GM20431 (cell line): ENCODE data around the gene FOXP2.
"Not testable (repeated sequence)": the region's sequence is repeated elsewhere in the genome, so short reads cannot be mapped to it uniquely, and the experiment has no call there.

ENCODE experiments used
- in situ Hi-C: fragments of 300-500 bp; cut with MseI, MboI; formaldehyde crosslinking; loops from one replicate; pipeline ENCODE4 v1.15.0; 2020; ENCODE audit warnings: low sequenced_read_pairs; ENCODE audit not compliant: unreplicated experiment

FOXP2 gene

DNA sequence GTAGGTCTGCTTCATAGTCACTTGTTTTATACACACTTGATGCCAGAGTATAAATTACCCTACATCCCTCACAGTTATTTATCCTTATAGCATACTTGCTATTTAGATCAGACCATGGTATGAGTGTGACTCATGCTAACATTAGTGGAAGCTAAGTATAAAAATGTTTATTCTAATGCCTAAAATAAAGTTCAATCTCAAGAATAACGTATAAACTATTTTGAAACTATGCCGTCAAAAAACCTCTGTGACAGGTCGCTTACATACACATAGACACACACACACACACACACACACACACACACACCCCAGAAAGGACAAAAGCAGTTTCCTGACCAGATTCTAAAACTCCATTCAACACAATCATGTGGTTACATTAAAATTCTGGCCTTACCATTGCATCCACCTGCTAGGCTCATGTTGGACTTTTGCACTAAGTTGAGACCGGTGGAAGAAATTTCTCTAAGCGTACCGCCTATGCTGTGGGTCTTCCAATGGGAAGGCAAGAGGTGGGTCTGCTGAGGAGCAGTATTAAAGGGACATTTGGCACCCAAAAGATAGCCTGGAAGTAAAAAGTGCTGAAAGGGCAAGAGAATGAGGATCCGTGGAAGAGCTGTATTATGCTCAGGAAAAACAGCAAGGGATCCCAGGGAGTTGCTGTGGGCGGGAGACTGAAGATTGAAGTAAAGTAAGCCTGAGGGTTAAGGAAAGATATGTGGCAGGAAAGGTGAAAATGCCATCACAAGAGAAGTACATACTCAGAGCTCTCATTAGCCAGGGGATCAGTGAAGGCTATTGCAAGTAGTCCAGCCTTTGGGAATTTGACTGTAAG lies 5.0 kb downstream of the FOXP2 start:
- in situ Hi-C loops: no loop called here

DNA sequence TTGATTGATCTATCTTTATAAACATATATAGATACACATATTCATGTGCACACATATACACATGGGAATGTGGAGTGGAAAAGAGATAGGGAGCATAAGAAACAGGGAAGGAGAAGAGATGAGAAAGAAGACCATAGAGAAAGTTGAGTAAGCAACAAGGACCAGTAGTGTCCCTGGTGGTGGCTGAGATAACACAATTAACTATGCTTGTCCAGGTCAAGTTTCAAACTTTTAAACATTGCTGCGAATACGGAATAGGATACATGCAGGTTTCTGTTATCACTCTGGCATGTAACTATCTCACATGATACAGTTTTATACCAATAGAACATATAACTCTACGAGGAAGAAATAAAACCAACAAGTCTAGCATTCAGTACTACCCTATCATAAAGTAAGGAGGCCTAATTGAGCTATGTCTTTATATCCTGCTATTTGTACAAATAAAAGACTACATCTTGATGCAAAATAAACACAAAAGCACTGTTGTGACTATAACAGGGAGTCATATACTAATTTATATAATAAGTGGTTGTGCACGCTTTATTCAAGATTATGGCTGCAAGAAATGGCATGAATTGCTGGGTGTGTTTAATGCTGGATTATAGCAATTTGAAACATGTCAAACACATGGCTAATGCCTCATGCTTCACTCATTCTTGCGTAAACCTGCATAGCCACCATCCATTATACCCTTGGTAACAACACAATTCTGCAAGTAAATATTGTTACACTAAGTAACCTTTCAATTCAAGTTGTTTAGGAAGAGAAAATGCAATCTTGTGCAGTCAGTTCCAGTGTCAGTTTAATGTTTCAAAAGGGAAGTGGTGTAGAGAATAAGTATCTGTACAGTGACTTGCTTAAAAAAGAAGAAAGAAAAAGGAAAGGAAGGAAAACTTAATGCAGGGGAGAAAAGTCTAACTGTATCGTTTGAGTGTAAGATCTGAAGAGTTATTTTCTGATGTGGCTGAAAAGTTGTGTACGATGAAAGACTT lies 8.2 kb downstream of the FOXP2 start:
- in situ Hi-C loops: no loop called here

DNA sequence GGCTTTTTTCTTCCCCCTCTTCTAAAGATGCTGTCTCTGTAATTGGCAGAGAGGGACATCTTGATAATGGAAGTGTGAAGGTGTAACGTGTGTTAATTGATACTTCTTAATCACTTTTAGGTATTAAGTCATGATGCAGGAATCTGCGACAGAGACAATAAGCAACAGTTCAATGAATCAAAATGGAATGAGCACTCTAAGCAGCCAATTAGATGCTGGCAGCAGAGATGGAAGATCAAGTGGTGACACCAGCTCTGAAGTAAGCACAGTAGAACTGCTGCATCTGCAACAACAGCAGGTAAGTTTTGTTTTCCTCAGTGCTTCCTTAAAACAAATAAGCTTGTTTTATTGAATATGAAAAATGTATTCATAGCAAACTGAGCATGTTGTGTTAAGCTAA lies 11.8 kb downstream of the FOXP2 start:
- in situ Hi-C loops: no loop called here

DNA sequence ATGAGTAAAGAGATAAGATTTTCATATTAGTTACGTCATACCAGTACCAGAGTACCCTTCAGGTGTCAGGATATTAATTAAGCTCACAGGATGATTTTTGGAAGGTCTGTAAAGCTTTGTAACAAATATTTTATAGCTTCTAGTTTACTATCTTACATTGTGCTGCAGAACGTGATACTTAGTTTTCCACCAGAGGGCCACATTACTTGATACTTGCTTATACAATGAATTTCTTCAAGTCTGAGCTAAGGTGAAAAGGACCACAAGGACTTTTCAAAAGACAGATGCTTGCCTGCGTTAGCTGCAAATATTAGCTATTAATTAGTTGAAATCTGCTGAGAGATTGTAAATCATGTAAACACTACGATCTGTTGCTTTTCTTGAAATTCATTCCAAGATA lies 12.2 kb downstream of the FOXP2 start:
- in situ Hi-C loops: no loop called here

DNA sequence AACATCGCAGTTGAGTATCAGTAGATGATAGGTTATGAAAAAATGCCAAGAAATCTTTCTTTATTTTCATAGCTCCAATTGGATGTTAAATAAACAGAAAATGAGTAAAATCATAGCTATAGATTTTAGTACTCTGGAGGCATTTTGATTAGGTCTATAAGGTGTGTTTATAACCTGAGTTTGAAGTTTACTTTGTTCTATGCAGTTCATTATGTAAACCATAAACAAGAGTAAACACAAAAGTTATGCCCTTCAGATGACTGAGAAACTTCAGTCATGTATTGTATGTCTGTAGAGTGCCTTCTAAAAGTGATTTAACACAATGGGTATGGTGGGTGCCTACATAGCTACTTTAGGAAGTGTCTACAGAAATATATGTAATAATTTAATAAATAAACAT lies 13.6 kb downstream of the FOXP2 start:
- in situ Hi-C loops: no loop called here

DNA sequence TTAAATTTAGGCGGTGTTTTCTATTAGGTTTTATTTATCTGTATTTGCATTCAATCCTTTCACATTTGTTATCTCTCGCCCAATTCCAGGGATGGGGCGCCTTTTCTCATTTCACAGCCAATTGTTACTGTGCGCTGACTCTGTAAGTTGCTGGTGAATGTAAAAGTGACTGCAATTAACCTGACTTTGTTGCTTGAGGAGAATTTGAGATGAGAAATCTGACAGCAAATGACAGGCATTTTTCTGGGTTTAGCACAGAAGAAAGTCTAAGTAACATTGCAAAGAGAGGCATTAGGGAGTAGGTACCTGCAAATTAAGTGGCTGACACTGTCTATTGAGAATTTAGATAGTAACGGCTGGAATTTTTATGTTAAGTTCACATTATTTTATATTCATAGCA lies 16.6 kb downstream of the FOXP2 start:
- in situ Hi-C loops: no loop called here

DNA sequence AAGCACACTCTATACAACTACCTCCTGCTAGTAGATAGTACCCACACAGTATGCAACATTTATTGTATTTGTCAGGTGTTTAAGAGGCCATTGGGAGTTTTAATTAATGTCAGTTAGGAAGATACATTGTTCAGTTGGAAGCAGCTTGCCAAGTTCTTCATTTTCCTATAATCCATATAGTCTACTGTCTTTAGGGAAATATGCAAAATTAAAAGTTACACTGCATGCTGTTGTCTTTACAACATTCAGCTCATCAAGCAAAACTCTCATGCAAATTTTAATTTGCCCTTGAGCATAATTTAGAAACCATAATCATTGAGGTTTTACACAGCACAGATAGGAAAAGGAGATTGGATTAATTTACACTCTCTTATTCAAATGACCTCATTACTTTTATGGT lies 17.4 kb downstream of the FOXP2 start:
- in situ Hi-C loops: no loop called here

DNA sequence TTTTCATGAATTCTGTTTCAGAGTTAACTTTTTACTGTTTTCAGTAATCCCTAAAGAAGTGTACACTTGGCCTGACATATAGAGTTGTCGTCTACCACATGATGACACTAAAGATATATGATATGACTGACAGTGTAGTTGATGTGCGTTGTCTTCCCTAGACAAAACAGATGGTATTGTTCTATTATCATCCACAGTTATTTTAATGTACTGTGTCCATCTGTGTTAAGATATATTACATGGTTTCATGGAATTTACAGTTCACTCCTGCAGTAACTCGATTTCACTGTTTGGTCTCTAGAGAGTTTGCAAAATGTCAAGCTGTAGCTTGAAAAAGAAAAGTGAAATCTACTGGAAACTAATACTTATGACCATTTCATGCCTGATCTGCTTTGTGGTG lies 18.1 kb downstream of the FOXP2 start:
- in situ Hi-C loops: no loop called here

DNA sequence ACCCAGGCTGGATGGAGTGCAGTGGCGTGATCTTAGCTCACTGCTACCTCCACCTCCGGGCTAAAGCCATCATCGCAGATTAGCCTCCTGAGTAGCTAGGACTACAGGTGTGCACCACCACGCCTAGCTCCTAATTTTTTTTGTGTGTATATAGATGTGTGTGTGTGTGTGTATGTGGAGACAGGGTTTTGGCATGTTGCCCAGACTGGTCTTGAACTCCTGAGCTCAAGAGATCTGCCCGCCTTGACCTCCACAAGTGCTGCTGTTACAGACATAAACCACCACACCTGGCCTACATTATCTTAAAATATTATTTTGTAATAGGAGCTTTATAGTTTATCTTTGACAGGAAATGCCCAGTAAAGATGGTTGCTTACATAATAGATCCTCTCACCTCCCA lies 25.0 kb downstream of the FOXP2 start:
- in situ Hi-C loops: no loop called here

DNA sequence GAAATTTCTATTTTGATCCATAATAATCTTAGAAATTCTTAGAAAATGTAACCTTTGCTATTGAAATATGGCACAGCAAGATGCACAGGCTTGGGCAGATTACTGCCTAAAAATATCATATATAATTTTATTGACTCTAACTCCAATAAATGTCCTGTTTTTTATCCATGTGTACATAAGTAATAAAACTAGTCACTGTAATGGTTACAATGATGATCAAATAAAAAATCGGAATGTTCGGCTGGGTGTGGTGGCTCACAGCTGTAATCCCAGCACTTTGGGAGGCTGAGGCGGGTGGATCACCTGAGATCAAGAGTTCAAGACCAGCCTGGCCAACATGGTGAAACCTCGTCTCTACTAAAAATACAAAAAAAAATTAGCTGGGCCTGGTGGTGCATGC lies 26.3 kb downstream of the FOXP2 start:
- in situ Hi-C loops: not testable (repeated sequence)

DNA sequence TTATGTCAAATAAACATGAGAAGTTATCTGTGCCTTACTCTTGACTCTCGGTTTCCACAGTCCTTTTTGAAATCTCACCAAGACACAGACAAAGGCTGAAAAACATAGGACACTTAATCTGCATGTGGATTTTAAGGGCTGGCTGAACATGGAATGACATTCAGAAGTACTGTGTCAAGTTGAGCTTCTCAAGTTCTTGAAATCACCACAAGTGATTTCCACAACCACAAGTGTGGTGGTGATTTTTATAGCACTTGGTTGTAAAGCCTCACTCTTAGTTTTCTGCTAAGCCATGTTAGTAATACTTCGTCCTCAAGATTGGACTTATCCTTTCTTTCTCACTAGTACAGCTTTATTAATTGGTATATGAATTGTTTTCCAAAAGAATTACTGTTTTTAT lies 29.6 kb downstream of the FOXP2 start:
- in situ Hi-C loops: no loop called here

DNA sequence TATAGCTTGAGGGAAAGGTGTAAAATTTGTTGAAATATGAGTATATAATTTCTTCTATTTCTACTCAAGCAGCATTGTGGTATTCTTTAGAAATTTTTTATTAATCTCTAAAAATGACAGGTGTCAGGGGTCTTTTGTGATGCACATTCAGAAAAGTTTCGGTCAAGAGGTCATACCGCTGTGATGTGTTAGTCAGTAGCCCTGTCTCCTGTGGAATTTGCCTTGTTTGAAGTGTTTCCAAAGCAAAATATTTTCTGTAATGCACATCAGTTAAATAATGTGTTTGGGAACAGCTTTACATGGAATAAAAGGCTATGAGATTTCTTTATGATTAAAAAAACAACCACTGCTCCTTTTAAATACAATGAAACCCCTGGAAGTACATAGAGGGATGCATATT lies 35.8 kb downstream of the FOXP2 start:
- in situ Hi-C loops: no loop called here

DNA sequence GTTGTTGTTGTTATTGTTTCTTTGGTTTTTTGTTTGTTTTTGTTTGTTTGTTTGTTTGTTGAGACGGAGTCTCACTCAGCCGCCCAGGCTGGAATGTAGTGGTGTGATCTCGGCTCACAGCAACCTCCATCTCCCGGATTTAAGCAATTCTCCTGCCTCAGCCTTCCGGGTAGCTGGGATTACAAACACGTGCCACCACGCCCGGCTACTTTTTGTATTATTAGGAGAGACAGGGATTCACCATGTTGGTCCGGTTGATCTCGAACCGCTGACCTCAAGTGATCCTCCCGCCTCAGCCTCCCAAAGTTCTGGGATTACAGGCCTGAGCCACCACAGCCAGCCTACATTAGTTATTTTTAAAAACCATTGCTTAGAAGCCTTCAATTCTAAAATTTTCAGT lies 45.0 kb downstream of the FOXP2 start:
- in situ Hi-C loops: no loop called here

DNA sequence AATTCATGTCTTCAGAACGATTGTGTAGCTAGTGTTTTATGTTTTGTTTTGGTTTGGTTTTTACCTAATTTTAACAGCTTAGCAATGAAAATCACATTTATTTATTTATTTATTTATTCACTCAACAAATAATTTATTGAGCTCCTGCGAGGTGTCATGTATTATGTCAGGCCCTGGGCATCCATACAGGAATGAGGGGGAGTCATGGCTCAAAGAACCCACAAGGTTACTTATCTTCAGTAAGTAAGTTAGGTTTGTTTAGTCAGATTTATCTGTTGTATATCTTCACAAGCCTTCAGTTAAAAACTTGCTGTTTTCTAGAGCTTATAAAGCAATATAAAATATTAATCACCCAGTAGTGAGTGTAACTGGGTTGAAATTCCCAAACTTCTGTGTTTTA lies 45.4 kb downstream of the FOXP2 start:
- in situ Hi-C loops: no loop called here

DNA sequence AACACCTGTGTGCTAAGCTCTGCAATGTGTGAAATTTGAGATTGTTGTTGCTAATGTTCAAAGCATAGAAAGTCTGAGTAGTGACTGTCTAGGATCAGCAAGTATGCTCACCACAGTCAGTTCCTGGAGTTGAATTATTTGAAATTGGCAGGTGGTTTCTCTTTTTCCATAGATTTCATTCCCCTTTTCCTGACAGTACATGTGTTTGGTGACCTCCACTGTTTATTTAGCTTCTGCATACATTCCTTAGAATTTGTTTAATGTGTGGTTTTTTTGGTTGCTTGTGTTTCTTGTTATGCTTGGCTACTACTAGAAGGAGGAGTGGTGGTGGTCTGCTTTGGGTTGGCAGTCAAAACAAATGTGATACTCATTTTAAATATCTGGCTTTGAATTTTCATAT lies 52.3 kb downstream of the FOXP2 start:
- in situ Hi-C loops: no loop called here

DNA sequence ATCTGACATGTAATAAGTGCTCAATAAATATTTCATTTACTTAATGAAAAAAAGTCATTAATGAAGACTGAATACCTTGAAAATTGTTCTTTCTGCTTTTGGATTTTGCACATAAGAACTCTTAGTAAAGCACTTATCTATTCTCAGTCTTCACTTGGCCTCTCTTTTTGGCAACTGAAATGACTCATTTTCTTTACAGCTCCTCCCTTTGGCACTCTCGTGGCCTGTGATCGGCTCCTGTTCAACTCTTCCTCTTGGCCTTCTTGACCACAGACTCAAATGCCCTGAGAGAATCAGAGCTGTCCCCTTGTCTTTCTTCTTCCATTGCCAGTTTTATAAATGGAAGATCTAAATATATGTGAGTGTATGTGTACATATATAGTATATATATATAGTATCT lies 54.2 kb downstream of the FOXP2 start:
- in situ Hi-C loops: no loop called here

DNA sequence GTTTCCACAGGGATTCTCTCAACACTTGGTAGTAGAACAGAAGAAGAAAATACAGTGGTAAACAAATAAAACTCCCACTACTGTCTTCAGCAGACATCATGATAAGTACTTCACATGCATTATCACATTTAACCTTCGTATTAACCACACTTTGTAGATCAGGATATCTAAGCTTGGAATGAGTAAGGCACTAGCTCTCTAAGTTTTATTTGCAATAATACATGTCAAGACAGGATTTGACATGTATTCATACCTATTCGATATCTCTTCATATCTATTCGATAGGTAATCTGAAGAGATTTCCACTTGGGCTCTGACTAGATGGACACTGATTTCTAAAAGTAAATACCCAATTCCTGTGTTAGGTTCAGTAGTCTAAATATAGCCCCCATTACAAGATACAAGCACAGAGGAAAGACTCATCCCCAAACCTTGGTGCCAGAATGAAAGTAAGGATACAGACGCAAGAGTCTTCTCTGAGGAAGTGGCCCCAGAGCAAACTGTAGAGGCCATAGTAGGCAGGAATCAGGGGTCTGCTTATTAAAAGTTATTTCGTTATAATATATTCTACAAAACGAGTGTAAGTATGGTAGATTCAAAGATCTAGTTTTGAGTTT lies 58.4 kb downstream of the FOXP2 start:
- in situ Hi-C loops: no loop called here

DNA sequence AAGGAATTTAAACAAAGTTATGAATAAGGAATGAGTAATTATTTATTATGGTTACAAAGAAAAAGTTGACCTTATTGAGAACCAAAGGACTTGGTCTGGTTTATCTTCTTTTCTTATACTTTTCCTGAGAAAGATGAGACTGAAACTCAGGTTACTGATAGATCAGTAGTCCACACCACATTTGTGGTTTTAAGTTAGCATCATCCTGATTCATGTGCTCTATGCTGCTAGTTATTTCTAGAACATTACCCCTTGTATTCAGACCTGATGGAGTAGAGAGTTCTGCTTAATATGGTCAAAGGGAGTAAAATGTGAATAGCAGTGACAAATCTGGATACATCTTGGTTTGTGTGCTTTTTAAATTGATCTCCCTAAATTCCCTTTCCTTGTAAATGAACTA lies 63.8 kb downstream of the FOXP2 start:
- in situ Hi-C loops: no loop called here

DNA sequence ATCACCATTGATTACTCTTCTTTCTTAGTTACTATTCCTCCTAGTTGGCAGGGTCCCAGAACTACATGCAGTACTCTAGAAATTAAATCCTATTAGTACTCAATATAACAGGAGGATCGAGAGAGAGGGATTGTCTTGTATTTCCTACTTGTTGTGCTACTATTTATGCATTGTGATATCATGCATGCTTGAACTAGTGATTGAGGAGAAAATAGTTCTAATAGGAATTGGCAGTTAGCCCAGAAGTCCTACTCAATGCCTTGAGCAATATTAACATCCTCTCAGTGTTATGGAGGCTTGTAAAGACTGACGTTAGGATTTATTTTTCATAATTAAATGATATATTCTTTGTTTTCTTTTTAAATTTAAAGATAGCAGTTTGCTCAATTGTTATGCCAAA lies 67.4 kb downstream of the FOXP2 start:
- in situ Hi-C loops: no loop called here

DNA sequence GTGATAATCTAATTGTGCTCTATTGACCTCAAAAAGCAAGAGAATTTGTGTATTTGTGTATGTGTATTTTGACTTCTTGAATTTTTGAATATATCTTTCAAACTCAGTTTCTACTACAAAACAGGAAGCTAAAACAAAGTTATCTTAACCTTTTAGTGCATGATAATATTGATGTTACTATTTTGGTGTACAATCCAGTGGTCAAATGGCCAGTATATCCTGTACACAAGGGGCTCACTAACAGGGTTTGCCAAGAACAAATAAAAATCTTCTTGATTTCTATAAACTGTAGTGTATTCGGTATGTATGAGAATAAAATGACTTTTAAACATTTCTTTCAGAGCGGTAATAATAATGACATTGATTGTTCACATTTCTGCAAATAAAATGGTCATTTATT lies 69.6 kb downstream of the FOXP2 start:
- in situ Hi-C loops: no loop called here

DNA sequence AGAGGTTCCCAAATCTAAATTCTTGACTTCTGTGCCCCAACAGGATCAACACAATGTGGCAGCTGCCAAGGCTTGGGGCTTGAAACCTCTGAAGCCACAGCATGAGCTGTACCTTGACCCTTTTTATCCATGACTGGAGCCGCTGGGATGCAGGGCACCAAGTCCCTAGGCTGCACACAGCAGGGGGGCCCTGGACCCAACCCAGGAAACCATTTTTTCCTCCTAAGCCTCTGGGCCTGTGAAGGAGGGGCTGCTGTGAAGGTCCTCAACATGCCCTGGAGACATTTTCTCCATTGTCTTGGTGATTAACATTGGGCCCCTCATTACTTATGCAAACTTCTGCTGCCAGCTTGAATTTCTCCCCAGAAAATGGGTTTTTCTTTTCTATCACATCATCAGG lies 72.6 kb downstream of the FOXP2 start:
- in situ Hi-C loops: no loop called here
